ENCODE measurements around the gene OLA1. TPM values are rescaled to one million over a fixed set of nuclear protein-coding genes. Genes with fewer than 3 reads are reported as not detected.

Gene OLA1
- total and polyA plus RNA-seq, 2 of the 13 experiments (the other 11 are each of a cell fraction or from before 2014, with no cell fraction given): 153 to 241 TPM

DNA sequence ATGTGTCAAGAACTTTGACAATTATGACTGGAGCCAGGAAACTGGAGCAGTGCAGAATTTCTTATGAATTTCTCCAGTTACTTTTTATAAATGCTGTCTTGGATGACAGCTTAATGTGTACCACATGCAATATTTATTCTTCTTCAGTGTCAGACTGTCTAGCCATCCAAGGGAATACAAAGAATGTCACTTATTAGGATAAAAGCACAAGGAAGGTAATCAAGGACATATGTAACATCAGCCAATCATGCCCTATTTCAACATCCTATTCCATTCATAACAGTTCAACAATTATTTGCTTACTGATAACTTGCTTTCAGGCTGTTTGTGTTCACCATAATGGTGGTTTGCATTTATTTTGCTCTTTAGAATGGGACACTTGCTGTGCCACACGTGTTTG, 139.8 kb downstream of the OLA1 start (continued):
- TF ChIP-seq SKI (IDR thresholded peaks at IDR 0.05; ENCODE audit: partially characterized antibody): peak; percentile 32
- no peak for TF ChIP-seq FOXO1 (CRISPR knock-in tag; IDR thresholded peaks at IDR 0.05)
- TF ChIP-seq, protein P1, sequence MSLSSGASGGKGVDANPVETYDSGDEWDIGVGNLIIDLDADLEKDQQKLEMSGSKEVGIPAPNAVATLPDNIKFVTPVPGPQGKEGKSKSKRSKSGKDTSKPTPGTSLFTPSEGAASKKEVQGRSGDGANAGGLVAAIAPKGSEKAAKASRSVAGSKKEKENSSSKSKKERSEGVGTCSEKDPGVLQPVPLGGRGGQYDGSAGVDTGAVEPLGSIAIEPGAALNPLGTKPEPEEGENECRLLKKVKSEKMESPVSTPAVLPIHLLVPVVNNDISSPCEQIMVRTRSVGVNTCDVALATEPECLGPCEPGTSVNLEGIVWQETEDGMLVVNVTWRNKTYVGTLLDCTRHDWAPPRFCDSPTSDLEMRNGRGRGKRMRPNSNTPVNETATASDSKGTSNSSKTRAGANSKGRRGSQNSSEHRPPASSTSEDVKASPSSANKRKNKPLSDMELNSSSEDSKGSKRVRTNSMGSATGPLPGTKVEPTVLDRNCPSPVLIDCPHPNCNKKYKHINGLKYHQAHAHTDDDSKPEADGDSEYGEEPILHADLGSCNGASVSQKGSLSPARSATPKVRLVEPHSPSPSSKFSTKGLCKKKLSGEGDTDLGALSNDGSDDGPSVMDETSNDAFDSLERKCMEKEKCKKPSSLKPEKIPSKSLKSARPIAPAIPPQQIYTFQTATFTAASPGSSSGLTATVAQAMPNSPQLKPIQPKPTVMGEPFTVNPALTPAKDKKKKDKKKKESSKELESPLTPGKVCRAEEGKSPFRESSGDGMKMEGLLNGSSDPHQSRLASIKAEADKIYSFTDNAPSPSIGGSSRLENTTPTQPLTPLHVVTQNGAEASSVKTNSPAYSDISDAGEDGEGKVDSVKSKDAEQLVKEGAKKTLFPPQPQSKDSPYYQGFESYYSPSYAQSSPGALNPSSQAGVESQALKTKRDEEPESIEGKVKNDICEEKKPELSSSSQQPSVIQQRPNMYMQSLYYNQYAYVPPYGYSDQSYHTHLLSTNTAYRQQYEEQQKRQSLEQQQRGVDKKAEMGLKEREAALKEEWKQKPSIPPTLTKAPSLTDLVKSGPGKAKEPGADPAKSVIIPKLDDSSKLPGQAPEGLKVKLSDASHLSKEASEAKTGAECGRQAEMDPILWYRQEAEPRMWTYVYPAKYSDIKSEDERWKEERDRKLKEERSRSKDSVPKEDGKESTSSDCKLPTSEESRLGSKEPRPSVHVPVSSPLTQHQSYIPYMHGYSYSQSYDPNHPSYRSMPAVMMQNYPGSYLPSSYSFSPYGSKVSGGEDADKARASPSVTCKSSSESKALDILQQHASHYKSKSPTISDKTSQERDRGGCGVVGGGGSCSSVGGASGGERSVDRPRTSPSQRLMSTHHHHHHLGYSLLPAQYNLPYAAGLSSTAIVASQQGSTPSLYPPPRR (CRISPR knock-in tag; IDR thresholded peaks at IDR 0.05; ENCODE audit: borderline replicate concordance): peak; percentile 60; the same call in 1 of the 2 replicates
- no peak for TF ChIP-seq MEF2D (CRISPR knock-in tag; IDR thresholded peaks at IDR 0.05)
- TF ChIP-seq ARID5B (CRISPR knock-in tag; IDR thresholded peaks at IDR 0.05): peak; percentile 64

Measured in HepG2 (cell line).